Measurements from ENCODE around the gene MALT1.
"Not testable (repeated sequence)": the region's sequence is repeated elsewhere in the genome, so short reads cannot be mapped to it uniquely, and the experiment has no call there.

Gene MALT1

GRCh38 chr18:58770601-58771000 lies 99.3 kb downstream of the MALT1 start:
- DNase-seq (ENCODE audit: low read depth in 2 of 2): no peak

DNA sequence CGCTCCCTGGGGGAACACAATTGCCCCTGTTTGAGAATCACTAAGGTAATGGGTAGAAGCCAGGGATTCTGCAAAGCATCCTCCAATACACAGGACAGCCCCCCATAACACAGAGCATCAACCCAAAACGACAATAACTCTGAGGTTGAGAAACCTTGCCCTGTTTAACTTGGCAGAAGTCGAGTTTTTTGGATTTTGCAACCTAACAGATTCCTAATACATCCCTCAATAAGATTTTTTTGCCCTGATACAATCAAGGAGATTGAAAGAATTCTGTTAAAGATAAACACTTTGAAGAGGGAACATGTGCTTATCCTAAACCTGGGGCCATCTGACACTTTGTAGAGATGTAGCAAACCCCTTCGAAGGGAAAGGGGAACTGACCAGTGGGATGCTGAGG lies 100.9 kb downstream of the MALT1 start:
- no peak for DNase-seq (ENCODE audit: low read depth in 2 of 2)

GRCh38 chr18:58776084-58776483 lies 104.8 kb downstream of the MALT1 start:
- no peak for DNase-seq (ENCODE audit: low read depth in 2 of 2)

- not testable (repeated sequence) for DNase-seq (ENCODE audit: low read depth in 2 of 2)
Observed at GRCh38 chr18:58776541-58776940, 105.3 kb downstream of the MALT1 start.

GRCh38 chr18:58777471-58777870 lies 106.2 kb downstream of the MALT1 start:
- DNase-seq (ENCODE audit: low read depth in 2 of 2): no peak

DNA sequence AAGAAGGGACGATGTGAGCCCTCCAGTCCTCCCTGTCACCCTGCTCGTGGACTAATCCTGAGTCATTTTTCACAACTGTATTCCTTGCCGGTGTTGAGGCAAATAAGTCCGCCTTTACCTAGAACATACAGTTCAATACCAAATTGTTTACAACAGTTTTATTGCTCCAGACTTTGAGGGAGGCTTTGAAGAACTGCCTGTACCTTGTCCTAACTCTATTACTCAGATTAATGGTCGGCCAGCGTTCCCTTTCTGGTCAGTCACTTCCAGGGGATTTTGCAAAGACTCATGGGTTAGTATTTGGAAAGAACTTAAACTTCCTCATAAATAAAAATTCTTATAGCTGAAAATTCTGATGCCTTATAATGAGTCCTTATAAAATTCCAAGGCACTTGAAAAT lies 108.3 kb downstream of the MALT1 start:
- no peak for DNase-seq (ENCODE audit: low read depth in 2 of 2)

GRCh38 chr18:58780045-58780444 lies 108.8 kb downstream of the MALT1 start:
- no peak for DNase-seq (ENCODE audit: low read depth in 2 of 2)

DNA sequence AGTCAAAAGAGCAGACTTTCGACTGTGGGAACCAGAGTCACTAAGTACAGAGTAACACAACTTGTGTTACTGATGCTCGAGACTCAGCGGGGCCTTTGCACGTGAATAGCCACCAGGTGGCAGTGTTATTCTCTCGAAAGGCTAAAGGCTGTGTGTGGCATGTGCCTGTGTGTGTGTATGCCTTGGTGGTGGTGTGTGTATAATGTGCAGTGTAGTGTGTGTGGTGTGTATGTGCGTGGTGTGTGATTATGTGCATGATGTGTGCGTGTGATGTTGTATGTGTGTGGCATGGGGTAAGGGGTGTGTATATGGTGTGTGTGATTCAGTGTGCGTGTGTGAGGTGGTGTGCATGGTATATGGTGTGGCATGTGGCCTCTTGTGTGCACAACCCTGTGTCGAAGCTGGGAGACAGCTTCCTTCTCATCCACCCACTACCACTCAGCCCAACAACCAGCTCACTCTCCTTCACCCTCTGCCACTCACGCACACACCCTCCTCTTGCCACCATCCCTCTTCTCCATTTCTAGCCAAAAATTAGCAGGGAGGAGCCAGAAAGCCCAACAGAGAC lies 110.4 kb downstream of the MALT1 start:
- DNase-seq (ENCODE audit: low read depth in 2 of 2): peak; percentile 25 to 31

- DNase-seq (ENCODE audit: low read depth in 2 of 2): no peak
Observed at GRCh38 chr18:58784601-58785137, 113.4 kb downstream of the MALT1 start.

GRCh38 chr18:58785171-58785805 lies 114.0 kb downstream of the MALT1 start:
- no peak for DNase-seq (ENCODE audit: low read depth in 2 of 2)

- DNase-seq (ENCODE audit: low read depth in 2 of 2): no peak
Observed at GRCh38 chr18:58785870-58786269, 114.6 kb downstream of the MALT1 start.

GRCh38 chr18:58787536-58788149 lies 116.4 kb downstream of the MALT1 start:
- DNase-seq (ENCODE audit: low read depth in 2 of 2): no peak

DNA sequence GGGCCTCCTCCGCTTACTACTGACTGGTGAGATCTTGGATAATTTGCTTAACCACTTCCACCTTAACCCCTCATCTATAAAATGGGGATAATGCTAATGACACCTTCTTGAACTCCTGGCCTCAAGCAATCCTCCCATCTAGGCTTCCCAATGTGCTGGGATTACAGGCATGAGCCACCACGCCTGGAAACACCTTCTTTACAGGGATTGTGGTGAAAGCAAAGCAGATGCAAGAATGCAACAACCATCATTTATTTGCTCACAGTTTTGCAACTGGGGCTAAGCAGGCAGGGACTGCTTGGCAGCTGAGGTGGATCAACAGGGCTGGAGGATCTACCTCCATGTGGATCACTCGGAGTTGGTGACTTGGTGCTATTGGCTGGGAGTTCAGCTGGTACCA lies 117.2 kb downstream of the MALT1 start:
- no peak for DNase-seq (ENCODE audit: low read depth in 2 of 2)

- no peak for DNase-seq (ENCODE audit: low read depth in 2 of 2)
Observed at GRCh38 chr18:58788971-58789875, 118.0 kb downstream of the MALT1 start.

- no peak for DNase-seq (ENCODE audit: low read depth in 2 of 2)
Observed at GRCh38 chr18:58789876-58790240, 118.6 kb downstream of the MALT1 start.

DNA sequence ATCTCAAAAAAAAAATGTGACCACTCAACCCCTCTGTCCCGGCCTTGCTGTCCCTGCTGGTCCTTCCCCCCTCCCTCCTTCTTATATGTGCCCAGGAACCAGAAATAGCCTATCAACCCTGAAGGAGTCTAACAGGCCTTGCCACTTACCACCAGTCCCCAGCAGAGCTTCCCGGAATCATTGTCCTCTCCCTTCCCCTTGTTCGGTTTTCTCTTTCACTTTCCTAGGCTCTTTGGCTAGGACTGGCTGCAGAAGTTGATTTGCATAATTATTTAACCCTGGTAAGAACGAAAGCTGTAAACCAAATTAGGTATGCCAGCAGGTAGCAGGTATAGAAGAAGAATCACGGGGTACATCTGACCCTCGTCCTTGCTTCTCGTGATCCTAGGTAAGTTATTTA lies 120.8 kb downstream of the MALT1 start:
- no peak for DNase-seq (ENCODE audit: low read depth in 2 of 2)

DNA sequence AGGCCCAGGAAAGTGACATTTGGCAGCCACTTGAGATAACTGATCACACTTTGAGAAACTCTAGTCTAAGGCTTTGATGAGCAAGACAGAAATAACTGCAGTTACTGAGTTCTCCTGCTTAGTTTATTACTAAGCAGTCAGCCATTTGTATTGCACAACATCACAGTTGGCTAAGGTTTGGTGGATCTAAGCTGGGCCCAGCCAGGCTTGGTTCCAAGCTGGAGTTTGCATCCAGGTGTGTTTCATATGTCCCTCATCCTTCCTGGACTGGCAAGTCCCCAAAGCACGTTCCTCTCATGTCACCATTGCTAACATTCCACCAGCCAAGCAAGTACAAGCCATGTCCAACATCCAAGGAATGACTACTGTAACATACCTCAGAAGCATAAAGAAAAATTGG lies 122.1 kb downstream of the MALT1 start:
- no peak for DNase-seq (ENCODE audit: low read depth in 2 of 2)

- no peak for DNase-seq (ENCODE audit: low read depth in 2 of 2)
Observed at GRCh38 chr18:58796220-58796619, 125.0 kb downstream of the MALT1 start.

DNA sequence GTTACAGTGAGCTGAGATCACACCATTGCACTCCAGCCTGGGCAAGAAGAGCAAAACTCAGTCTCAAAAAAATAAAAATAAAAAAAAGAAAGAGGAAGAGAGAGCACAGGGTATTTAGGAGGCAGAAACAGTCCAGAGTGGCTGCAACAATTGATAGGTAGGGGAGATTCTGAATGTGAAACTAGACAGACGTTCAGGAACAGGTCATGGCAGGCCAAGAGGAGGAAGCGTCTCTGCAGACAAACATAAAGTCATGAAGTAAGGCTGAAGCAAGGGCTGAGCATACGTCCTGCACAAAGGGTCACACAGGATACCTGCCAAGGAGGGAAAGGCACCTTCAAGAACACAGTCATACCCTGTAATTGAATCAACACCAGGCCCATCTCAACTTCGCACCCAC lies 129.3 kb downstream of the MALT1 start:
- no peak for DNase-seq (ENCODE audit: low read depth in 2 of 2)

GRCh38 chr18:58802959-58803358 lies 131.7 kb downstream of the MALT1 start:
- DNase-seq (ENCODE audit: low read depth in 2 of 2): no peak

DNA sequence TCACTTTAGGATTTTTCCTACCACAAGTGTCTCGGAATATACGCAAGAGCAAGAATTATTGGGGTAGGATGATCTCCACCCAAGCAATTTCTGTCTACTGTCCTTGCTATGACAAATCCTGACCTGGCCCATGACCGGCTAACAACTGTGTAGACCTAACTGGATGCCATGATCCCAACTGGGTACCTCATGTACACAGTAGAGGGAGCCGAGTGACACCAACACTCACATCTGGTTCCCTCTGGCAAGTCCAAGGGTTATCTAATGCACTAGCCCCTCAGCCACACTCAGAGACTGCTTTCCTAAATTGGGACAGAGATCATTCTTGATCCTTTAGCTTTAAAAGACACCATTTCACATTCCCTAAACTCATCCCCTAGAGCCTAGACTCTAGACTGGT lies 132.7 kb downstream of the MALT1 start:
- no peak for DNase-seq (ENCODE audit: low read depth in 2 of 2)
